Liver (tissue), 9 donors: ENCODE results near the gene SEPTIN10. TPM values are rescaled to one million over a fixed set of nuclear protein-coding genes. Genes with fewer than 3 reads are reported as not detected.

Experiments used
- DNase-seq: peaks from one replicate; pipeline ENCODE4 v3.0.0-alpha.2; 2017; ENCODE audit warnings: low spot score
- H3K27ac ChIP-seq, 2 donors: one replicate each; pipeline ENCODE4 v1.7.0; 2013; ENCODE audit warnings: inconsistent platforms in 2 of 2, low read length in 2 of 2, control low read depth in 1 of 2, low read depth in 1 of 2, mild to moderate bottlenecking in 1 of 2
- H3K27me3 ChIP-seq, 4 donors: one replicate each; pipeline versions ENCODE4 v1.6.1 to v1.7.0; 2013; ENCODE audit warnings: low read length in 3 of 4, inconsistent platforms in 1 of 4, mild to moderate bottlenecking in 1 of 4, moderate library complexity in 1 of 4; ENCODE audit not compliant: control insufficient read depth in 4 of 4, insufficient read depth in 4 of 4
- H3K36me3 ChIP-seq, 4 donors: one replicate each; pipeline versions ENCODE4 v1.6.1 to v1.7.0; 2013; ENCODE audit warnings: low read length in 3 of 4, mild to moderate bottlenecking in 3 of 4, low read depth in 1 of 4, moderate library complexity in 1 of 4; ENCODE audit not compliant: control insufficient read depth in 4 of 4, insufficient read depth in 3 of 4
- H3K4me1 ChIP-seq, 4 donors: one replicate each; pipeline versions ENCODE4 v1.6.1 to v1.7.0; 2013; ENCODE audit warnings: low read length in 3 of 4, mild to moderate bottlenecking in 3 of 4, moderate library complexity in 1 of 4; ENCODE audit not compliant: control insufficient read depth in 4 of 4, insufficient read depth in 4 of 4
- H3K4me3 ChIP-seq, 3 donors: one replicate each; pipeline versions ENCODE4 v1.6.1 to v1.7.0; 2013; ENCODE audit warnings: low read length in 3 of 3, control low read depth in 1 of 3, low read depth in 1 of 3, mild to moderate bottlenecking in 1 of 3
- H3K9ac ChIP-seq, 2 donors: one replicate each; pipeline ENCODE4 v1.7.0; 2013; ENCODE audit warnings: low read length in 2 of 2, mild to moderate bottlenecking in 2 of 2, moderate library complexity in 2 of 2, control low read depth in 1 of 2, low read depth in 1 of 2
- H3K9me3 ChIP-seq, 4 donors: one replicate each; pipeline versions ENCODE4 v1.6.1 to v1.7.0; 2013; ENCODE audit warnings: low read length in 3 of 4; ENCODE audit not compliant: control insufficient read depth in 4 of 4
- EGR1 ChIP-seq, 2 donors: IDR thresholded peaks; 2 replicates each; pipeline ENCODE4 v1.6.1; 2016 to 2018; ENCODE audit warnings: antibody characterized with exemption in 2 of 2, low read depth in 2 of 2
- FOXA1 ChIP-seq: IDR thresholded peaks from 2 replicates; pipeline ENCODE4 v1.6.1; 2016; ENCODE audit warnings: antibody characterized with exemption
- FOXA2 ChIP-seq: IDR thresholded peaks from 2 replicates; pipeline ENCODE4 v1.6.1; 2016; ENCODE audit warnings: antibody characterized with exemption
- GABPA ChIP-seq, 2 donors: IDR thresholded peaks in 1 of 2; conservative IDR thresholded peaks in 1 of 2; 2 replicates each; pipeline ENCODE4 v1.6.1; 2016; ENCODE audit warnings: antibody characterized with exemption in 2 of 2, mild to moderate bottlenecking in 1 of 2, moderate library complexity in 1 of 2
- HNF4A ChIP-seq, 2 donors: conservative IDR thresholded peaks; 2 replicates each; pipeline ENCODE4 v1.6.1; 2016; ENCODE audit warnings: antibody characterized with exemption in 2 of 2, mild to moderate bottlenecking in 2 of 2
- HNF4G ChIP-seq: IDR thresholded peaks from 2 replicates; pipeline ENCODE4 v1.6.1; 2016; ENCODE audit warnings: antibody characterized with exemption
- JUND ChIP-seq, 2 donors: IDR thresholded peaks; 2 replicates each; pipeline ENCODE4 v1.6.1; 2016; ENCODE audit warnings: antibody characterized with exemption in 2 of 2
- NR2F2 ChIP-seq: IDR thresholded peaks from 2 replicates; pipeline ENCODE4 v1.6.1; 2016; ENCODE audit warnings: antibody characterized with exemption
- RAD21 ChIP-seq, 2 donors: IDR thresholded peaks; 2 replicates each; pipeline ENCODE4 v1.6.1; 2016; ENCODE audit warnings: antibody characterized with exemption in 2 of 2, mild to moderate bottlenecking in 2 of 2
- RXRA ChIP-seq, 2 donors: IDR thresholded peaks; 2 replicates each; pipeline ENCODE4 v1.6.1; 2017 to 2018; ENCODE audit warnings: antibody characterized with exemption in 2 of 2, mild to moderate bottlenecking in 1 of 2
- SP1 ChIP-seq: IDR thresholded peaks from 2 replicates; pipeline ENCODE4 v1.6.1; 2018; ENCODE audit warnings: antibody characterized with exemption, mild to moderate bottlenecking
- TAF1 ChIP-seq: conservative IDR thresholded peaks from 2 replicates; pipeline ENCODE4 v1.6.1; 2016; ENCODE audit warnings: antibody characterized with exemption, mild to moderate bottlenecking
- YY1 ChIP-seq: IDR thresholded peaks from 2 replicates; pipeline ENCODE4 v1.6.1; 2016; ENCODE audit warnings: antibody characterized with exemption, mild to moderate bottlenecking
- WGBS: extraction: QIAGEN DNeasy Blood & Tissue Kit; methylation state at CpG from one replicate; pipeline ENCODE4 v1.1.7; 2013; 5-methylcytosine and 5-hydroxymethylcytosine counted together
- polyA plus RNA-seq, 2 donors: library from polyadenylated mRNA; stranded (reverse) in 1 of 2; unstranded in 1 of 2; fragments of 200-250 nt in 1 of 2; fragments of >200 nt in 1 of 2; fragmentation: Nextera tagmentation in 1 of 2; extraction: Ambion mirVana in 1 of 2; gene quantifications; one replicate each; pipeline versions ENCODE4 v1.2.1 to v1.2.3, GENCODE V29; 2013 to 2015
- total RNA-seq, 2 donors: library from RNA; depleted of rRNA; stranded (reverse); fragments of >200 nt; gene quantifications; one replicate each; pipeline ENCODE4 v1.2.3, GENCODE V29; 2014
- TF ChIP-seq, protein P1 (sequence below): fragments of 150-350 bp; IDR thresholded peaks from 2 replicates; pipeline ENCODE4 v1.5.1; 2017; ENCODE audit warnings: improper control_type of control experiment, low read depth, low read length; ENCODE audit not compliant: missing input control
- TF ChIP-seq, protein P2 (sequence below): IDR thresholded peaks from 2 replicates; pipeline ENCODE4 v1.6.1; 2016; ENCODE audit warnings: antibody characterized with exemption
- TF ChIP-seq, protein P3 (sequence below): IDR thresholded peaks from 2 replicates; pipeline ENCODE4 v1.6.1; 2016; ENCODE audit warnings: antibody characterized with exemption
- TF ChIP-seq, protein P4 (sequence below): IDR thresholded peaks from 2 replicates; pipeline ENCODE4 v1.6.1; 2016; ENCODE audit warnings: antibody characterized with exemption, mild to moderate bottlenecking
- TF ChIP-seq, protein P5 (sequence below): IDR thresholded peaks from 2 replicates; pipeline ENCODE4 v1.6.1; 2016; ENCODE audit warnings: antibody characterized with exemption
- donor health status: healthy.
- donor health status: healthy.
- donor health status: healthy.
- donor health status: healthy.
- donor health status: healthy.

SEPTIN10 gene
- total and polyA plus RNA-seq, 4 donors, result 19.6 to 35.9 (median 20.1) TPM

DNA sequence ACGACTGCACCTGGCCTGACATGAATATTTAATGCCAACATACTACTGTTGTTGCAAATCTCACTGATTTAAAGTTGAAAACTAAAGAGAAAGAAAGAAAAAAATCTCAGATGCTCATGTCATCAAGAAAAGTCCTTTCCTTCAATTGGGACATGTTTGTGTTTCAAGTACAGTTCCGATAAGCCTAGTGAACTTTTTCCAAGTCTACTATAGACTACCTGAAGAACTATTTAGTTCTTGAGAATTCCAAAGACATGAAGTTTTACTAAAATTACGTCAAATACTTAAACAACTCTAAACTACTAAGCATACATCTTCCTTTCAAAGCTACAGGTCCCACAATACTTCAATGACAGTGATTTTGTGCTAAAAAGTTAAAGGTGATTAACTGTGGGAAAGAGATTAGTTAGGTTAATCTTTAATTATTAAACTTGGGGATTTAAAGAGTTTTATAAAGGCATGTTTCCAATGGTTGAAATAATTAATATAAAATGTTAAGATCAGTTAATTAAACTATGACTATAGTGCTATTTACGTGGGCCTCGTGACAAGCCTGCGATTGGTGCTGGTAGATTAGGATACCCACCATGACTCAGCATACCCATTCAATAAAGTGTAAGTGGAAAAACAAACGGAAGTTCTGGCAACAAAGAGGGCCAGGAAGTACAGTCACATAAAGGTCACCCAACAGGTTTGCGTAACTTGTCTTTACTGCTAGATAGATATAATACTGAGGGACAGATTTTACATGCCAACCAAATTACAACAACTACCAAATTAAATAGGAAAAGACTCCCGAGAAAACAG is 55.5 kb downstream of the SEPTIN10 start:
- whole genome bisulfite sequencing, result 36% methylated on average over 9 of the region's 9 CpGs
- Histone ChIP-seq H3K36me3 (peaks cover 0 to 9% (median 4%) of the 10 kb centered on the region in 4 donors), H3K9ac (no peak overlapping the region), H3K4me1 (peaks cover 0 to 12% (median 3%) of the 10 kb centered on the region in 4 donors), H3K27me3 (no peaks in the 10 kb centered on the region), H3K4me3 (no peak overlapping the region), H3K9me3 (no peaks in the 10 kb centered on the region), H3K27ac (peak overlapping the region; percentile 74 to 82)
- TF ChIP-seq RAD21 (IDR thresholded peaks at IDR 0.05), result peak; percentile 27 to 30
- TF ChIP-seq FOXA1, result no peak
- peak; percentile 61 for TF ChIP-seq YY1
- peak; percentile 87 to 91 for TF ChIP-seq RXRA (IDR thresholded peaks at IDR 0.05)
- TF ChIP-seq, protein P1, sequence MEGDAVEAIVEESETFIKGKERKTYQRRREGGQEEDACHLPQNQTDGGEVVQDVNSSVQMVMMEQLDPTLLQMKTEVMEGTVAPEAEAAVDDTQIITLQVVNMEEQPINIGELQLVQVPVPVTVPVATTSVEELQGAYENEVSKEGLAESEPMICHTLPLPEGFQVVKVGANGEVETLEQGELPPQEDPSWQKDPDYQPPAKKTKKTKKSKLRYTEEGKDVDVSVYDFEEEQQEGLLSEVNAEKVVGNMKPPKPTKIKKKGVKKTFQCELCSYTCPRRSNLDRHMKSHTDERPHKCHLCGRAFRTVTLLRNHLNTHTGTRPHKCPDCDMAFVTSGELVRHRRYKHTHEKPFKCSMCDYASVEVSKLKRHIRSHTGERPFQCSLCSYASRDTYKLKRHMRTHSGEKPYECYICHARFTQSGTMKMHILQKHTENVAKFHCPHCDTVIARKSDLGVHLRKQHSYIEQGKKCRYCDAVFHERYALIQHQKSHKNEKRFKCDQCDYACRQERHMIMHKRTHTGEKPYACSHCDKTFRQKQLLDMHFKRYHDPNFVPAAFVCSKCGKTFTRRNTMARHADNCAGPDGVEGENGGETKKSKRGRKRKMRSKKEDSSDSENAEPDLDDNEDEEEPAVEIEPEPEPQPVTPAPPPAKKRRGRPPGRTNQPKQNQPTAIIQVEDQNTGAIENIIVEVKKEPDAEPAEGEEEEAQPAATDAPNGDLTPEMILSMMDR, result no peak
- TF ChIP-seq TAF1, result no peak
- no peak for TF ChIP-seq HNF4G
- TF ChIP-seq SP1, result peak; percentile 82
- TF ChIP-seq FOXA2, result peak; percentile 66
- TF ChIP-seq, protein P2, sequence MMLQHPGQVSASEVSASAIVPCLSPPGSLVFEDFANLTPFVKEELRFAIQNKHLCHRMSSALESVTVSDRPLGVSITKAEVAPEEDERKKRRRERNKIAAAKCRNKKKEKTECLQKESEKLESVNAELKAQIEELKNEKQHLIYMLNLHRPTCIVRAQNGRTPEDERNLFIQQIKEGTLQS, result peak; percentile 75
- TF ChIP-seq, protein P3, sequence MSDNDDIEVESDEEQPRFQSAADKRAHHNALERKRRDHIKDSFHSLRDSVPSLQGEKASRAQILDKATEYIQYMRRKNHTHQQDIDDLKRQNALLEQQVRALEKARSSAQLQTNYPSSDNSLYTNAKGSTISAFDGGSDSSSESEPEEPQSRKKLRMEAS, result peak; percentile 78
- TF ChIP-seq, protein P4, sequence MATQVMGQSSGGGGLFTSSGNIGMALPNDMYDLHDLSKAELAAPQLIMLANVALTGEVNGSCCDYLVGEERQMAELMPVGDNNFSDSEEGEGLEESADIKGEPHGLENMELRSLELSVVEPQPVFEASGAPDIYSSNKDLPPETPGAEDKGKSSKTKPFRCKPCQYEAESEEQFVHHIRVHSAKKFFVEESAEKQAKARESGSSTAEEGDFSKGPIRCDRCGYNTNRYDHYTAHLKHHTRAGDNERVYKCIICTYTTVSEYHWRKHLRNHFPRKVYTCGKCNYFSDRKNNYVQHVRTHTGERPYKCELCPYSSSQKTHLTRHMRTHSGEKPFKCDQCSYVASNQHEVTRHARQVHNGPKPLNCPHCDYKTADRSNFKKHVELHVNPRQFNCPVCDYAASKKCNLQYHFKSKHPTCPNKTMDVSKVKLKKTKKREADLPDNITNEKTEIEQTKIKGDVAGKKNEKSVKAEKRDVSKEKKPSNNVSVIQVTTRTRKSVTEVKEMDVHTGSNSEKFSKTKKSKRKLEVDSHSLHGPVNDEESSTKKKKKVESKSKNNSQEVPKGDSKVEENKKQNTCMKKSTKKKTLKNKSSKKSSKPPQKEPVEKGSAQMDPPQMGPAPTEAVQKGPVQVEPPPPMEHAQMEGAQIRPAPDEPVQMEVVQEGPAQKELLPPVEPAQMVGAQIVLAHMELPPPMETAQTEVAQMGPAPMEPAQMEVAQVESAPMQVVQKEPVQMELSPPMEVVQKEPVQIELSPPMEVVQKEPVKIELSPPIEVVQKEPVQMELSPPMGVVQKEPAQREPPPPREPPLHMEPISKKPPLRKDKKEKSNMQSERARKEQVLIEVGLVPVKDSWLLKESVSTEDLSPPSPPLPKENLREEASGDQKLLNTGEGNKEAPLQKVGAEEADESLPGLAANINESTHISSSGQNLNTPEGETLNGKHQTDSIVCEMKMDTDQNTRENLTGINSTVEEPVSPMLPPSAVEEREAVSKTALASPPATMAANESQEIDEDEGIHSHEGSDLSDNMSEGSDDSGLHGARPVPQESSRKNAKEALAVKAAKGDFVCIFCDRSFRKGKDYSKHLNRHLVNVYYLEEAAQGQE, result peak; percentile 36
- peak; percentile 61 to 80 for TF ChIP-seq HNF4A (conservative IDR thresholded peaks at IDR 0.05)
- TF ChIP-seq EGR1 (IDR thresholded peaks at IDR 0.05; ENCODE audit: low read depth in 2 of 2), result peak; percentile 33 to 88
- peak; percentile 84 to 88 for TF ChIP-seq JUND (IDR thresholded peaks at IDR 0.05)
- TF ChIP-seq NR2F2, result peak; percentile 64
- peak; percentile 40 to 72 for TF ChIP-seq GABPA (IDR thresholded peaks at IDR 0.05 in 1 of 2, conservative IDR thresholded peaks at IDR 0.05 in 1 of 2)
- TF ChIP-seq, protein P5, sequence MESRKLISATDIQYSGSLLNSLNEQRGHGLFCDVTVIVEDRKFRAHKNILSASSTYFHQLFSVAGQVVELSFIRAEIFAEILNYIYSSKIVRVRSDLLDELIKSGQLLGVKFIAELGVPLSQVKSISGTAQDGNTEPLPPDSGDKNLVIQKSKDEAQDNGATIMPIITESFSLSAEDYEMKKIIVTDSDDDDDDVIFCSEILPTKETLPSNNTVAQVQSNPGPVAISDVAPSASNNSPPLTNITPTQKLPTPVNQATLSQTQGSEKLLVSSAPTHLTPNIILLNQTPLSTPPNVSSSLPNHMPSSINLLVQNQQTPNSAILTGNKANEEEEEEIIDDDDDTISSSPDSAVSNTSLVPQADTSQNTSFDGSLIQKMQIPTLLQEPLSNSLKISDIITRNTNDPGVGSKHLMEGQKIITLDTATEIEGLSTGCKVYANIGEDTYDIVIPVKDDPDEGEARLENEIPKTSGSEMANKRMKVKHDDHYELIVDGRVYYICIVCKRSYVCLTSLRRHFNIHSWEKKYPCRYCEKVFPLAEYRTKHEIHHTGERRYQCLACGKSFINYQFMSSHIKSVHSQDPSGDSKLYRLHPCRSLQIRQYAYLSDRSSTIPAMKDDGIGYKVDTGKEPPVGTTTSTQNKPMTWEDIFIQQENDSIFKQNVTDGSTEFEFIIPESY, result peak; percentile 78
- no peak for DNase-seq
